ENCODE results near the gene MGMT.

Gene MGMT

DNA sequence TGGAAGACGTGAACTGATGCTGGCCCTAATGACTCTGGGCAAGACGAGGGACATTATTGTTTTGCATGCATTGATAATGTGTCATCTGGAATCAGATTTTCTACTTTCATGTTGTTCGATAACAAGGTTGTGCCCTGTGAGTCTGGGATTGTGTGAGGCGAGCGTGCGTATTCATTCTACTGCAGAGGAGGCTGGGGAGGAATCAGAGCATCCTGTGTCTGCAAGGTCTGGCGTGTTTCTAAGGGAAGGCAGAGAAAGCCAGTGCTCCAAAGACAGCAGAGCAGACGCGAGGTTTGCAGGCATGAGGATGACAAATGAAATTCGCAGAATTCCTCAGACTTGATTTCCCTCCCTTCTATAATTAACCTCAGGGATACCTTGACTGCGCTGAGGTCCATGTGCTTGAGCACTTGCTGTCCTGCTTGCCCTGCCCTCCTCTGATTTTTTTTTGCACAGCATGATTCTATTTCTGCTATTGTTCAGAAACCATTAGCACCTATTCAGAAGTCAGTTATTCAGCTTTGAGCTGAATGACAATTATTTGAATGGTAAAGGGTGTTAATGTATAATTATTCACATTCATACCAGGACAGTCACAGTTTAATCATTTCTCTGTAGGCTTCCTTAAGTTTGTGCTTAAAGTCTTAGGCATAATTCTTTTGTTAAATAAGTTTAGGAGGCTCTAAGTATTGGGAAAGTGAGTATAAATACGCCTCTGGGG is 263.4 kb downstream of the MGMT start:
- DNase-seq (ENCODE audit: low read depth in 2 of 2): no peak

GRCh38 chr10:129730993-129731325 is 263.9 kb downstream of the MGMT start:
- DNase-seq (ENCODE audit: low read depth in 2 of 2): no peak

- no peak for DNase-seq (ENCODE audit: low read depth in 2 of 2)
These were observed 273.7 kb downstream of the MGMT start for GRCh38 chr10:129740532-129741279.

- no peak for DNase-seq (ENCODE audit: low read depth in 2 of 2)
These were observed 274.4 kb downstream of the MGMT start for GRCh38 chr10:129741280-129741977.

- DNase-seq (ENCODE audit: low read depth in 2 of 2): no peak
These were observed 275.1 kb downstream of the MGMT start for GRCh38 chr10:129741978-129742741.

DNA sequence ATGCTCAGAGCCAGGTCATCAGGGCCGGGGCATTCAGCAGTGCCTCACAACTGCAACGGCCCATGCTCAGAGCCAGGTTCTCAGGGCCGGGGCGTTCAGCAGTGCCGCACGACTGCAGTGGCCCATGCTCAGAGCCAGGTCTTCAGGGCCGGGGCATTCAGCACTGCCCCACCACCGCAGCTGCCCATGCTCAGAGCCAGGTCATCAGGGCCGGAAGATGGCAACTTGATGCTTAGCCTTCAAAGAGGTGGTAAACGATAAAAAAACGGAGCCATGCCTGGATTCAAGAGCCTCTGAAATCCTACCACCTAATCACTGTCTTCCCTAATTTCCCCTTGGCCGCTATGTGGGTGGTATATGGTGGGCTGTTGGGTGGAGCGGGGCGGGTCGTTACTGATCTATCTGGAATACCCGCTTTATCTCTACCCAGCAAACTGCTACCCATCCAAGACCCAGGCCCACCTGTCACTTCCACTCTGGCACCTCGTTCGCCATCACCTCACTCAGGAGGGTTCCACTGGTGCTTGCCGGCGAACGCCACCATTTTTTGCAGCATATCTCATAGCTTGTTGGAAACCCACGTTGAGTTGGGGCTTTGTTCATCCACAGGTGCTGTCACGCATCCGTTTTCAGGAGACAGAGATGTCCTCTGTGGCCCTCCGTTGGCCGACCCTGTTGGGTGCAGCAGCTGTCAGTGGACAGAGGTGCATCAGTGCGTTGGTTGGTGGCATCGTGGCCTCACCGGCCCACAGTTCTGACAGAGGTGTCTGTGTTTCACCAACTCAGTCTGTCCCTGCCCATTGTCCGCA is 275.9 kb downstream of the MGMT start:
- DNase-seq (ENCODE audit: low read depth in 2 of 2): no peak

DNA sequence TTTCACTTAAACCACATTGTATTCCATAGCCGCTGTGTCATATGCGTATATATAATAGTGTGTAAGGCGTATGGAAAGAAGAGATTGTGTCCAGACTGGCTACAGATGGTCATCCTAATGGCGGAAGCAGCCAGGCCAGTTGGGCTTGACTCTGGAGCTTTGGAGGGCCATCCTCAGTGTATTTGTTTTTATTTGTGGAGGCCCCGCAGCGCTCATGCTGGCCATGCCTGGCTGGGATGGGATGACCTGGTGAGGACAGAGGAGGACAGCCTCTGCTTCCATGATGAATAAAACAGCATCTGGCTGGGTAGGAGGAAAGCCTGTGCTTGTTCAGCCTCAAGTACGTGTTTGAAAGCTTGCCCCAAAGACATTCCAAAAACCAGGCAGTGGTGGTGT is 276.7 kb downstream of the MGMT start:
- DNase-seq (ENCODE audit: low read depth in 2 of 2): no peak

DNA sequence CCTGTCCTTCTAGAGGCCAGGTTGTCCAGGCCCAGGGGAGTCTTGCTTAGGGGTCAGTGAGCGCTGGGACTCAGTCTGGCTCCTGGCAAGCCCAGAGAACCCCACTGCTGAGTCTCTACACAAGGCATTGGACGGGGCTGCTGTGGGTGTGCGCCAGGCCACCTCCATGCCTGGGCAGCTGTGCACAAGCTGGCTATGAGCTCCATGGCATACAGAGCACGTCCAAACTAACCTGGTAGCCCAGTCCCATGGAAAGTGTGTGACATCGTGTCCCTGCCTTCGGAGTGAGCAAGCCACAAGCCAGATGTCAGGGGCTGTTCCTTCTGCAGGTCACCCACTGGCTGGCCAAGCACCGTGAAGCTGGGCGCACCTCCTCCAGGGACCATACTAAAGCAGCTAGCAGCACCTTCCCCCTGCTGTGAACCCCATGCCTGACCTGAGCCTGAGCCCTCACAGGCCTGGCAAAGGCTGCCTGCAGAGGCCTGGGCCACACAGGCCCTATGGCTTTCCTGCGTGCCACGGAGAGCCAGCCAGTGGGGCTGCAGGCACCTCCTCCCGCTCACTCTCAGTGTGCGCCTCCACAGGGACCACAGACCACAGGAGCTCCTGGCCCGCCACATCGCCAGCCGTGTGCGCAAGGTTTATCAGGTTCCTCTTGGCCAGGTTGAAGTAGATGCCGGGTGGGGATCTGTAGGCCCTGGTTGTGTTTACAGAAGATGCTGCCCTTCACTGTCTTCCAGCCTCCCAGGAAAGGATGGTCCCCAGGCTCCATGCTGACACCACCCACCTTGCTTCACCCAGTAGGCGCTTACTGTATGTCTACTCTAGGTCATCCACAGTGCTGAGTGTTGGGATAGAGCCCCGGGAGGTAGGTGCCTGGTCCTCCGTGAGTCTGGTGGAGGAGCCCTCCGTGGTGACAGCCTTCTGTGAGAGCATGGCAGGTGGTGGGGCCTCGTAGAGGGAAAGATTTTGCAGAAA is 277.4 kb downstream of the MGMT start:
- no peak for DNase-seq (ENCODE audit: low read depth in 2 of 2)

DNA sequence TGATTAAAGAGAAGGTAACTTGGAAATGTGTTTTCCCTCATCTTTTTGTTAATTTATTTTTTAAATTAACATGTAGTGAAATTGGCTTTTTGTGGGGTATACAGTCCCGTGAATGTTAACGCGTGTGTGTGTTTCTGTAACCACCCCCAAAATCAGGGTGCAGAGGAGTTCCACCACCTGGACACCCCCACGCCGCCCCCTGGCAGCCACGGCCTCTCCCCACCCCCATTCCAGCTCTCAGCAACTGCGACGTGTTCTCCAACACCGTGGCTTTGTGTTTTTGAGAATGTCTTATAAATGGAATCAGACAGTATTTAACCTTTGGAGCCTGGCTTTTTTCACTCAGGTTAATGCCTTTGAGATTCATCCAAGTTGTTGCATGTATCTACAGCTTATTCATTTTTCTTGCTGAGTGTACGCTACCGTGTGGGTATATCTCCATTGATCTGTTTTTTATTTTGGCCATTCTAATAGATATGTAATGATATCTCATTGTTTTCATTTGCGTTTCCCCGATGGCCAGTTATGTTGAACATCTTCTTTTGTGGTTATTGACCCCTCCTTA is 278.2 kb downstream of the MGMT start:
- no peak for DNase-seq (ENCODE audit: low read depth in 2 of 2)

GRCh38 chr10:129754211-129755050 is 287.4 kb downstream of the MGMT start:
- no peak for DNase-seq (ENCODE audit: low read depth in 2 of 2)

DNA sequence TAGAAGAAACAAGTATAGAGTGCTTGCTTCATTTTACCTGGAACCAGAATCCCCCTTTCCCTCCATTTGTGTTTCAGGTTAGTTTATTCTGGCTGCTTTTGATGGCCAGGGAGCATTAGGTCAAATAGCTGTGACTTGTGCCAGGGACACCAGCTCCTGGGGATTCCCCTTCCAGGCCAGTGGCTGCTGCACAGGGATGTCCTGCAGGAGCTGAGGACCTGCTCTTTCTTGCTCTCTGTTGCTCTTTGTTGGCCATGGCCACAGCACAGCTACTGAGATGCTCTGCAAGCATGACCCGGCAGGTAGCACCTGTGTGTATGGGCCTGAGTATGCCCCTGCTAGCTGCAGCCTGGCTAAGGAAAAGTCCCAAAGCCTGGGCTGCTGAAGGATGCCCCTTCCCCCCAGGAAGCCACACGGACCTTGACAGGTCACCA is 288.1 kb downstream of the MGMT start:
- DNase-seq (ENCODE audit: low read depth in 2 of 2): no peak

GRCh38 chr10:129755621-129756020 is 288.6 kb downstream of the MGMT start:
- DNase-seq (ENCODE audit: low read depth in 2 of 2): no peak

GRCh38 chr10:129756912-129757901 is 290.2 kb downstream of the MGMT start:
- DNase-seq (ENCODE audit: low read depth in 2 of 2): no peak

DNA sequence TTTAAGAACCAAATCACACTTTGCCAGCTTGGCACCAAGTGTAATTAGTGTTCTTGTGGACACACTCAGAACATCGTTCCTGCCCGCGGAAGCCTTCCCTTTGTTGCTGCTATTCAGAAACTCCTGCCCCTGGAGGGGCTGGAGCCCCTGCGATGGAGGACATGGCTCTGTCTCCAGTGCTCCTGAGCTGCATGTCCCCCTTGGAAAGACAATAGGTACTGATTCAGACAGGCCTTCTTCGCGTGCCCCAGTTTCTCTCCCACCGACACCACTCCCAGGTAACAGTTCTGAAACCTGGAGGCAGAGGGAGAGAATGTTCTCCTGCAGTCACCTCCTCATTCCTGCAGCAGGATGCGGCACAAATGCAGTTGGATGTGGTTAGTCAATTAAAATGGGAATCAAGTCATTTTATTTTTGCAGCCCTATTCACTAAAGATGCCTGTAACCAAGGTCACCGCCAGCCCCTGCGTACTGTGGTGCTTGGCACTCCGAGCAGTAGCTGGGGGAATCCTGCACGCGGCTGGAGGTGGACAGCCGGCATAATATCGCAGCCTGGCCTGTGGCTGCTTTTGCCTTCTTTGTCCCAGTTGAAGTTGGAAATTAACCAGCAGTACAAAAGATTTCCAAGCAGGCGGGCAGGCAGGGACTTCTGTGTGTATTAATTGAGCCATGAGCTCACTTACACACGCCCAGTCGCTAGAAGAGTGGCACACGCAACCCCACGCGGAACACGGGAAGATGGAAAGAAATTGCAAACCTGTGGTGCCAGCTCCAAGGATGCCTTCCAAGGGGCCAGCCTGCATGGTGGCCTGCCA is 291.4 kb downstream of the MGMT start:
- DNase-seq (ENCODE audit: low read depth in 2 of 2): no peak

DNA sequence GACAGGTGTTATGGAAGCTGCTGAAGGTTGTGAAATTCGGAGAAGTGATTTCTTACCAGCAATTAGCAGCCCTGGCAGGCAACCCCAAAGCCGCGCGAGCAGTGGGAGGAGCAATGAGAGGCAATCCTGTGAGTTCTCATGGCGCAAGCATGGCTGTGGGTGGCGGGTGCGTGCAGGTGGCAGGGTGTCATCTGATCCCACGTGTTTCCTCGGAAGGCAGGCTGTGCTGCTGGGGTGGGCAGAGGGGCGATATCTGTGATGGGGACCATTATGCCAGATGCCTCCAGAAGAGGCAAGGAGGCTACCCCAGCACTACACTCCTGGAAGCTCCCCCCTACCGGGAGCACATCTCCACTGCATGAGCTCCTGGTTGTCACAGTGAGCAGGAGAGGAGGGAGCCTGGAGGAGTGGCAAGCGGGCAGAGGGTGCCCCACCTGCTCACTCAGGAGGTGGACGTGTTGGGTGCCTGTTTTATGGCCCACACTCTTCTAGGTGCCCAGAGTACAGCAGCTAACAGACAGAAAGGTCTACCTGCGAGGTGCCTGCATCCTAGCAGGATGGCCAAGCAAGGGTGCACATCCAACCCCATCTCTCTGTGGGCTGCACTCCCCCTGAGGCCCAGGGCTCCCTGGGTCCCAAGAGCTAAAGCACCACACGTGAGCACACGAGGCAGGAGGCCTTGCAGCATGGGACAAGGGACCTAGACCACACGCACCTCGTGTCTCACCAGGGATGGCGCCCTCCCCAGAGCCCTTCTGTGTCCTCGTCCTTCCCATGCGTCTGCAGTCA is 292.4 kb downstream of the MGMT start:
- no peak for DNase-seq (ENCODE audit: low read depth in 2 of 2)

DNA sequence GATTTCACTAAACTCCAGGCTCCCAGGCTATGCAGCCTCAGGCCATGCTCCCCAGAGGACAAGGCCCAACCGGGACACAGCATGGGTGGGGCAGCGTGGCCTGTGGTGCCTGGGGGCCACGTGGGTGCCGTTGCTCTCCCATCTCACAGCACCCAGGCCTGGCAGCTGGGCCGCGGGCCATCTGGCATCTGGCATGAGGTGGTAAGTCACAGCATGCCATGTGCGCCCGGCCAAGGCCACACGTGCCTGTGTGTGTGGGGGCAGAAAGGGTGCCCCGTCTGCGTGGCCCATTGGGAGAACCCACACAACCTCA is 292.9 kb downstream of the MGMT start:
- no peak for DNase-seq (ENCODE audit: low read depth in 2 of 2)
